Smooth muscle cell (in vitro differentiated cells): Measurements from ENCODE around the gene EPB41. TPM values are rescaled to one million over a fixed set of nuclear protein-coding genes. Genes with fewer than 3 reads are reported as not detected.
"Not testable (repeated sequence)": the region's sequence is repeated elsewhere in the genome, so short reads cannot be mapped to it uniquely, and the experiment has no call there.

ENCODE experiments used
- DNase-seq: peaks from one replicate; lab custom pipeline; 2025; ENCODE audit not compliant: unreplicated experiment; lab: John Stamatoyannopoulos, UW
- H2AFZ ChIP-seq: fragments of 200-600 bp; sonication (generic); 2 replicates; pipeline ENCODE4 v1.6.0; 2016; ENCODE audit warnings: antibody characterized with exemption, low read depth, mild to moderate bottlenecking
- H3F3A ChIP-seq: fragments of 200-600 bp; sonication (generic); 2 replicates; pipeline ENCODE4 v1.6.0; 2017; ENCODE audit warnings: antibody characterized with exemption, low read depth
- H3K27ac ChIP-seq: fragments of 200-600 bp; sonication (generic); 2 replicates; pipeline ENCODE4 v1.5.1; 2016; ENCODE audit warnings: low read depth, mild to moderate bottlenecking
- H3K27me3 ChIP-seq: fragments of 200-600 bp; sonication (generic); 2 replicates; pipeline ENCODE4 v1.6.1; 2016; ENCODE audit warnings: low read depth, mild to moderate bottlenecking
- H3K36me3 ChIP-seq: fragments of 200-600 bp; sonication (generic); 2 replicates; pipeline ENCODE4 v1.5.1; 2016; ENCODE audit warnings: low read depth
- H3K4me1 ChIP-seq: fragments of 200-600 bp; sonication (generic); 2 replicates; pipeline ENCODE4 v1.5.1; 2016; ENCODE audit warnings: low read depth
- H3K4me2 ChIP-seq: fragments of 200-600 bp; sonication (generic); 2 replicates; pipeline ENCODE4 v1.6.0; 2016; ENCODE audit warnings: mild to moderate bottlenecking
- H3K4me3 ChIP-seq: fragments of 200-600 bp; sonication (generic); 2 replicates; pipeline ENCODE4 v1.5.1; 2016; ENCODE audit warnings: mild to moderate bottlenecking
- H3K79me2 ChIP-seq: fragments of 200-600 bp; sonication (generic); 2 replicates; pipeline ENCODE4 v1.6.0; 2016; ENCODE audit warnings: low read depth, mild to moderate bottlenecking
- H3K9ac ChIP-seq: fragments of 200-600 bp; sonication (generic); 2 replicates; pipeline ENCODE4 v1.6.0; 2016; ENCODE audit warnings: low read depth
- H3K9me3 ChIP-seq: fragments of 200-600 bp; sonication (generic); replicated peaks from 2 replicates; pipeline ENCODE4 v1.5.1; 2016; ENCODE audit warnings: low read depth
- H4K20me1 ChIP-seq: fragments of 200-600 bp; sonication (generic); 2 replicates; pipeline ENCODE4 v1.6.0; 2016; ENCODE audit warnings: low read depth
- WGBS: methylation state at CpG from one replicate; pipeline ENCODE4 v1.1.7; 2016; ENCODE audit warnings: low lambda C conversion rate; 5-methylcytosine and 5-hydroxymethylcytosine counted together
- polyA plus RNA-seq: library from polyadenylated mRNA; unstranded; fragments of >200 nt; fragmentation: Nextera tagmentation; extraction: Ambion mirVana; gene quantifications from 2 replicates; pipeline ENCODE4 v1.2.1, GENCODE V29; 2016
- total RNA-seq: library from RNA; depleted of rRNA; stranded (reverse); fragments of >200 nt; gene quantifications from 2 replicates; pipeline ENCODE4 v1.2.3, GENCODE V29; 2014
- TF ChIP-seq, protein P1 (sequence below): fragments of 200-600 bp; sonication (generic); IDR thresholded peaks from 2 replicates; pipeline ENCODE4 v1.5.1; 2017; ENCODE audit warnings: borderline replicate concordance, mild to moderate bottlenecking, antibody characterized with exemption; ENCODE audit not compliant: insufficient read depth, poor library complexity, severe bottlenecking

Gene EPB41
- total and polyA plus RNA-seq, 2 experiments from 2014 or later = 4.7 to 20.2 TPM

DNA sequence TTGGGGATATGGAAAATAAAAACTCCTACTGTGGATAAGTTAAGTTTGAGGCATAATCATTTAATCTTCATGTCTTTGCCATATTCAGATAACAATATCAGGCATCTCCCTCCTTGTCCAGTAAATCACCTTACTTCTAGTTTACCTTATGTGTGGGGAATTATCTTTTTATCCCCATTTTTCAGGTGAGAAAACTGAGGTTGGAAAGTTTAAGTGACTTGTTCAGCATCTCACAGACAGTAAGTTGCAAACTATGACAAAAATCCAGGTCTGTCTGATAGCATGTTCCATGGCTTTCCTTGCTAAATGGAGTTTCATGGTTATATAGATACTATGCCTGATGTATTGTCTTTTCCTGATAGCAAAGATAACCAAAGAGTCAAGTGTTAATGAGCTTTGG is 129.6 kb downstream of the EPB41 start:
- no peaks in the 10 kb centered on the region for H4K20me1 ChIP-seq
- H3K79me2 ChIP-seq = no peaks in the 10 kb centered on the region
- TF ChIP-seq, protein P1, sequence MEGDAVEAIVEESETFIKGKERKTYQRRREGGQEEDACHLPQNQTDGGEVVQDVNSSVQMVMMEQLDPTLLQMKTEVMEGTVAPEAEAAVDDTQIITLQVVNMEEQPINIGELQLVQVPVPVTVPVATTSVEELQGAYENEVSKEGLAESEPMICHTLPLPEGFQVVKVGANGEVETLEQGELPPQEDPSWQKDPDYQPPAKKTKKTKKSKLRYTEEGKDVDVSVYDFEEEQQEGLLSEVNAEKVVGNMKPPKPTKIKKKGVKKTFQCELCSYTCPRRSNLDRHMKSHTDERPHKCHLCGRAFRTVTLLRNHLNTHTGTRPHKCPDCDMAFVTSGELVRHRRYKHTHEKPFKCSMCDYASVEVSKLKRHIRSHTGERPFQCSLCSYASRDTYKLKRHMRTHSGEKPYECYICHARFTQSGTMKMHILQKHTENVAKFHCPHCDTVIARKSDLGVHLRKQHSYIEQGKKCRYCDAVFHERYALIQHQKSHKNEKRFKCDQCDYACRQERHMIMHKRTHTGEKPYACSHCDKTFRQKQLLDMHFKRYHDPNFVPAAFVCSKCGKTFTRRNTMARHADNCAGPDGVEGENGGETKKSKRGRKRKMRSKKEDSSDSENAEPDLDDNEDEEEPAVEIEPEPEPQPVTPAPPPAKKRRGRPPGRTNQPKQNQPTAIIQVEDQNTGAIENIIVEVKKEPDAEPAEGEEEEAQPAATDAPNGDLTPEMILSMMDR = no peak
- H3K4me3 ChIP-seq = no peak overlapping the region
- no peak overlapping the region for H3K27ac ChIP-seq
- no peaks in the 10 kb centered on the region for H3K9me3 ChIP-seq
- no peaks in the 10 kb centered on the region for H3K4me1 ChIP-seq
- no peaks in the 10 kb centered on the region for H3K36me3 ChIP-seq
- DNase-seq = no peak
- no peaks in the 10 kb centered on the region for H3K27me3 ChIP-seq
- H3F3A ChIP-seq = no peaks in the 10 kb centered on the region
- no peak overlapping the region for H3K9ac ChIP-seq
- no peak overlapping the region for H2AFZ ChIP-seq
- H3K4me2 ChIP-seq = no peak overlapping the region

DNA sequence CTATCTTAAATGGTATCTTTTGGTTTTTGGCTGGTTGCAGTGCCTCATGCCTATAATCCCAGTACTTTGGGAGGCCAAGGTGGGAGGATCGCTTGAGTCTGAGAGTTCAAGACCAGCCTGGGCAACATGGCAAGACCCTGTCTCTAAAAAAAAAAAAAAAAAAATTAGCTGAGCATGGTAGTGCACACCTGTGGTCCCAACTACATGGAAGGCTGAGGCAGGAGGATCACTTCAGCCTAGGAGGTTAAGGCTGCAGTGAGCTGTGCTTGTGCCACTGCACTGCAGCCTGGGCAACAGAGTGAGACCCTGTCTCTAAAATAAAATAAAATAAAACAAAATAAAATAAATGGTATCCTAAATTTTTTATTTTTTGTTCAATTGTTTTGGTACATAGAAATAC is 131.3 kb downstream of the EPB41 start:
- not testable (repeated sequence) for H2AFZ ChIP-seq, H3K9ac ChIP-seq, H3K4me2 ChIP-seq, H4K20me1 ChIP-seq, H3K9me3 ChIP-seq, H3K4me1 ChIP-seq, H3K79me2 ChIP-seq, DNase-seq, H3K27ac ChIP-seq, H3K4me3 ChIP-seq, H3K27me3 ChIP-seq, H3K36me3 ChIP-seq, H3F3A ChIP-seq
- WGBS = 100% methylated on average over 1 of the region's 1 CpG

DNA sequence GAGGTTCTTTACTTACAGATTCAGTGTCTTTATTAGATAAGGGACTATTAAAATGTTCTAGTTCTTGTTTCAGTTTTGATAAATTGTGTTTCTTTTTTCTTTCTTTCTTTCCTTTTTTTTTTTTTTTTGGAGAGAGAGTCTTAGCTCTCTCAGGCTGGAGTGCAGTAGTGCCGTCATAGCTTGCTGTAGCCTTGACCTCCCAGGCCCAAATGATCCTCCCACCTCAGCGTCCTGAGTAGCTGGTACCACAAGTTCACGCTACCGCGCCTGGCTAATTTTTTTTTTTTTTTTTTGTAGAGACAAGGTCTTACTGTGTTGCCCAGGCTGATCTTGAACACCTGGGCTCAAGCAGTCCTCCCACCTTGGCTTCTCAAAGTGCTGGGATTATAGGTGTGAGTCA is 132.8 kb downstream of the EPB41 start:
- Histone ChIP-seq H3K4me3 (no peak overlapping the region), H3F3A (no peaks in the 10 kb centered on the region), H3K4me2 (no peak overlapping the region), H3K9me3 (no peaks in the 10 kb centered on the region), H3K4me1 (no peaks in the 10 kb centered on the region), H4K20me1 (no peaks in the 10 kb centered on the region), H3K79me2 (no peaks in the 10 kb centered on the region), H3K36me3 (no peaks in the 10 kb centered on the region), H3K9ac (no peak overlapping the region), H3K27ac (no peak overlapping the region), H3K27me3 (no peaks in the 10 kb centered on the region), H2AFZ (no peak overlapping the region)
- DNase-seq = no peak
- TF ChIP-seq, protein P1 = no peak
- WGBS = 100% methylated on average over 5 of the region's 5 CpGs

DNA sequence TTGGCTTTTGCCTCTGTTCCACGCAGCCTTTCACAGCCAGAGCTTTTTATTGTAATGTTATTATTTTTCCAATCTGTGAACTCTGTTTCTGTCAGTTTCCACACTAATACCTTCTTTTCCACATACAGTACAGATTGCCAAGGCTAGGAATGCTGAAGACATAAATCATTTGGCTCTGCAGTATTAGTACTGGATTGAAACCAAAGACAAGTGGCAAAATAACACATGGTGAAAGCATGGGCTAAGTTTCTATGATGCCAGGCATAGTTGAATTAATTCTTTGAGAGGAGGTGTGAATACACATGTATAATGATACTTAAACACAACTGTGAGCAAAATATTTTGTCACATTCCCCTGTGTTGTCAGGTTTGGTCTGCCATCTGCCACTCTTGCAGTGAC is 135.8 kb downstream of the EPB41 start:
- Histone ChIP-seq H3K9ac (no peak overlapping the region), H3K27ac (no peak overlapping the region), H3K4me3 (no peak overlapping the region), H2AFZ (no peak overlapping the region), H4K20me1 (no peaks in the 10 kb centered on the region), H3K4me2 (no peak overlapping the region), H3K9me3 (no peaks in the 10 kb centered on the region), H3K27me3 (no peaks in the 10 kb centered on the region), H3K36me3 (no peaks in the 10 kb centered on the region), H3F3A (no peaks in the 10 kb centered on the region), H3K79me2 (no peaks in the 10 kb centered on the region), H3K4me1 (no peaks in the 10 kb centered on the region)
- TF ChIP-seq, protein P1 = no peak
- no peak for DNase-seq
- 100% methylated on average over 1 of the region's 1 CpG for WGBS
